ENCODE data around the gene NYAP2.

The NYAP2 gene

DNA sequence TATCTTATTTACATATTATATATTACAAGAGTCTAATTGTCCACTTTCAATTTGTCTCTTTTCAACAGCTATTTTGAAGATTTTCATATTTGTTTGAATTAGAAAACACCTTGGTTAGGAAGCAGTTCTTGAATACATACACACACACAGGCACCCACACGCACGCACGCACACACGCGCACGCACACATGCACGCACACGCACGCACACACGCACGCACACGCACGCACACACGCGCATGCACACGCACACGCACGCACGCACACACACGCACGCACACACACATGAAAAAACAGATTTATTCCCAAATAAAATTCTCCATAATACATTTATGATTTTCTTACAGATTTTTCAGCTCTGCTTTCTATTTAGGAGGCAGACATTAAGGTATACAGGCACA lies 220.7 kb downstream of the NYAP2 start:
- DNase-seq (ENCODE audit: low spot score) = no peak

DNA sequence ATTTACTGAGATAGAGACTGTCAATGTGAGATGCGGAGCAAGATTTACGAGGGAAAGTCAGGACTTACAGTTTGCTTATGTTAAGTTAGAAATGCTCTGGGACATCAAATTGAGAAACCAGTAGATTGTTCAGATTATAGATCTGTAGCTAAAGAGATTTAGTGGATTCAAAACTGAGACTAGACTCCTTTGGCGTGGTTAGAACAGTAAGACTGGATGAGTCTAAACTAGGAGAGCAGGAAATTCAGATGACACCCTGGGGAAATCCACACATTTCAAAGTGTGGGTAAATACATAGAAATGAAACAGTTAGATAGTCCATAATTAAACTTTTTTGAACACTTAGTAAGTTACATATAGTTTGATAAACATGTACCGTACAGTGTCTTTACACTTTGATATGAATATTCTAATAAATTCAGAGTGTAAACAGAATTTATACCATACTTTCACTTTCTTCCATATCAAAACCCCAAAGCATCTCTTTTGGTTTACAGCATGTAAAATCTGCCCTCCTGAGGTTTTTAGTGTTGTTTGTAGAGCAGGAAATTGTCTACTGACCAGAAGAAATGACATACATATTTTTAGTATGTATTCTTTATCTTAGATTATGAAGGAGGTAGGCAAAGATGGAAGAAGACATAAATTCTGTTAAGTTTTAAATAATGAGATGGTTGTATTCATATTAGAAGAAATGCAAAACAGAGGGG lies 231.5 kb downstream of the NYAP2 start:
- no peak for DNase-seq (ENCODE audit: low spot score)

DNA sequence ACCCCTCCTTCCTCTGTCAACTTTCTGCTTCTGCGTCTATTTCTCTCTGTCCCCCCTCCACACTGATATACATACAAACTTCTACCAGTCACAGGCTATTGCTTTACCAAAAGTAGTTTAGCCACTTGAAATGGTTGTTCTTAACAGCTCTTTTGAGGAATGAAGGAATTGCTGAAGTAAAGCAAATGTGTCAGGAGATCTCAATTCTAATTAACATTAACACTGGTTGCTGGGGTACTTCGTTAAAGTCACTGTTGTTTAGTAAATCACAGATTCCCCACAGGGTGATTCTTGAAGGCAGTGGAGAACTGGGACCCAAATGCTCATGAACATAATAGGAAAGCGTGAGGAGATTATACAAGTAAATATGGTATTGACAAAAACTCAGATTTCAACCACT lies 232.8 kb downstream of the NYAP2 start:
- no peak for DNase-seq (ENCODE audit: low spot score)

- no peak for DNase-seq (ENCODE audit: low spot score)
Observed at GRCh38 chr2:225636558-225636957, 237.0 kb downstream of the NYAP2 start.

GRCh38 chr2:225637259-225637658 lies 237.7 kb downstream of the NYAP2 start:
- DNase-seq (ENCODE audit: low spot score) = peak; percentile 22

DNA sequence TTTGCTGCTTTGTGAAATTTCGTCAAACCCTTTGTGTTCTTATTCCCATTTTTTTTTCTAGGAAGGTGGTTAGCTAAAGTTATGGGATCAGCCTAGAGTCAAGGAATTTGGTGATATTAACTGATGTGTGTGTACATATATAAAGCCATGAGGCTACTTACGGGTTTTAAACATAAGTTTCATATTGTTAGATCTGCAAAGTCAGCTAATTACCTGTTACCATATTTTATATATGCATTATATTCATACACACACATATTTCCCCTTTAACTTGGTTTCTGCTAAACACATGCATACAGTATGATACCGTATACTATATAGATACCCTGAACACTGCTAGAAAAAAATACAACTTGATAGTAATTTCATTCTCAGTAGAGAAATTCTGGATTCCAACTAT lies 241.0 kb downstream of the NYAP2 start:
- DNase-seq (ENCODE audit: low spot score) = no peak

DNA sequence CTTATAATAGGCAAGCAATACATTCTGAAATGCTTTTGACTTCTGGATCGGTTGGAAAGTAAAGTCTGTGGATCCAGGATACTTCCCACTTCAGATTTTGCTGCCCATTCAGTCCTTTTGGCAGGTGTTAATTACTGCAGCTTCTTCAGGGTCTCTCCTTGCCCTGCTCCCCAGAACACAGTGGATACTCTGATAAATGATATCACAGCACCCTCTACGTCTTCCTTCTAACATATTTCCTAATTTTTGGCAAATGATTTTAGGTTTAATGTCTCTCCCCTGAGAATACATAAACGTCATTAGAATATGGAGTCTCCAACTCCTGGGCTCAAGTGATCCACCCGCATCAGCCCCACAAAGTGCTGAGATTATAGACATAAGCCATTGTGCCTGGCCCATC lies 249.8 kb downstream of the NYAP2 start:
- DNase-seq (ENCODE audit: low spot score) = no peak

DNA sequence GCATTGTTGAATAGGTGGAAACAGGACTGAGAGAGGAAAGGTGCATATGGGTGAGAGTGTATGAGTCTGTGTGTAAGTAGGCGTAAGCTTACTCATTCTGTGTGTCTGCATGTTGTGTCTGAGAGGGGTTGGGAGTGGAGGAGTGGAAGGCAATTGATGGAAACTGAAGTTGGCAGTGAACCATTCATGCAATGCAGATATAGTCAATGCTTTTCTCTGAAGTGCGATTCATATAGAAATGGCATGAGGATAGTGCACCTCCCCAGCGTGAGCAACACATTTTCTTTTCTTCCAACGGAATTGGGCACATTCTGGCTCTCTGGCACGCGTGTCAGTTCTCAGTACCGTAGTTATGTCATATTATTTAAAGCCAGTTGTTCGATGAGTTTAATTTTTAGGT lies 250.5 kb downstream of the NYAP2 start:
- no peak for DNase-seq (ENCODE audit: low spot score)

- peak; percentile 83 for DNase-seq (ENCODE audit: low spot score)
Observed at GRCh38 chr2:225660262-225661131, 261.0 kb downstream of the NYAP2 start.

GRCh38 chr2:225662101-225662500 lies 262.6 kb downstream of the NYAP2 start:
- no peak for DNase-seq (ENCODE audit: low spot score)

- DNase-seq (ENCODE audit: low spot score) = no peak
Observed at GRCh38 chr2:225667445-225667844, 267.9 kb downstream of the NYAP2 start.

GRCh38 chr2:225668606-225669266 lies 269.2 kb downstream of the NYAP2 start:
- peak; percentile 70 for DNase-seq (ENCODE audit: low spot score)

- peak; percentile 46 for DNase-seq (ENCODE audit: low spot score)
Observed at GRCh38 chr2:225670111-225670974, 270.8 kb downstream of the NYAP2 start.

- DNase-seq (ENCODE audit: low spot score) = no peak
Observed at GRCh38 chr2:225678792-225679191, 279.3 kb downstream of the NYAP2 start.

DNA sequence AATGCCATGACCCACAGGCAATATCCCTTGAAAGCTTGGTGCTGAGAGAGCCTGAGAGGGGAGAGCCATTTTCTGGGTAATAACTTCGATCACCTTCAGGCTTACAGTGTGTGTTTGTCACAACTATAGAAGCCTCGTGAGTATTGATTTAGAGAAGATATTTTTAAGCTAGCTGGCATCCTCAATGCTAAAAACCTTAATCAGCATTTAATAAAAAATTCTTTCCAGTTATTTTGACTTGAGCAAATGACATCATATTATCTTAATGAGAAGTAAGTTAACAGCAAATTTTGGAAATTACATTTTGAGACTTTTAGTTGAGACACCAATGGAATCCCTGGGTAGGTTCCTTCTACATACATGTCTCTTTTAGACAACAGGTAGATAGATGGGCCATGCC lies 283.7 kb downstream of the NYAP2 start:
- DNase-seq (ENCODE audit: low spot score) = no peak

GRCh38 chr2:225690153-225690552 lies 290.6 kb downstream of the NYAP2 start:
- DNase-seq (ENCODE audit: low spot score) = no peak

DNA sequence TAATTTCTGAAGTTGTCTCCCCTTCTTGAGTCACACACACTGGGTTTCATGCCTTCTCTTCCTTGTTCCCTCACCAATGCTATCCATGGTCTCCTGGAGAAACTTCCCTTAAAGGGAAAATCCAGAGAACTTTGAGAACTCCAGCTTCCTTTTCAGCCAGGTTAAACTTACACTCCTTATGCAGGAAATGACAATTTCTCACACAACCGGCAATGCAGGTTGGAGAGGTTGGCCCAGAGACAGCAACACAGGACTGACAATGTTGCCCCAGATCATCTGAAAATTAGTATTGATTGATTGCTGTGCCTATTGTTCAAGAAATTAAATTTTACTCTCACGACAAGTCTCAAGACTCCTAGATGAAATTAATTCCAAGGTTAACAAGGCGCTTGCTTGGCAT lies 292.2 kb downstream of the NYAP2 start:
- no peak for DNase-seq (ENCODE audit: low spot score)

GRCh38 chr2:225693259-225693658 lies 293.7 kb downstream of the NYAP2 start:
- DNase-seq (ENCODE audit: low spot score) = no peak

- no peak for DNase-seq (ENCODE audit: low spot score)
Observed at GRCh38 chr2:225694664-225695063, 295.2 kb downstream of the NYAP2 start.

- DNase-seq (ENCODE audit: low spot score) = no peak
Observed at GRCh38 chr2:225697936-225698335, 298.4 kb downstream of the NYAP2 start.

Data from AG08395 (cell line).